ENCODE measurements around the gene LRRK1. TPM values are rescaled to one million over a fixed set of nuclear protein-coding genes. Genes with fewer than 3 reads are reported as not detected.

Gene LRRK1
- total RNA-seq, 1 donor from 2014 or later = 6.6 TPM

- Histone ChIP-seq H3K4me3 (ENCODE audit: low read depth, low read length) (peak overlapping the region; percentile 42), H3K27me3 (ENCODE audit: control insufficient read depth, insufficient read depth, low read length) (no peaks in the 10 kb centered on the region), H3K36me3 (ENCODE audit: control insufficient read depth, insufficient read depth, low read length) (peaks cover 3% of the 10 kb centered on the region)
- peak; percentile 99 for TF ChIP-seq CTCF (IDR thresholded peaks at IDR 0.05; ENCODE audit: insufficient read depth, low read length, poor library complexity, severe bottlenecking)
- DNase-seq (ENCODE audit: low read depth) = peak; percentile 56
These were observed 89.3 kb downstream of the LRRK1 start for GRCh38 chr15:101008158-101009139.

GRCh38 chr15:101009176-101009575 is 90.0 kb downstream of the LRRK1 start:
- TF ChIP-seq CTCF (IDR thresholded peaks at IDR 0.05; ENCODE audit: insufficient read depth, low read length, poor library complexity, severe bottlenecking) = no peak
- DNase-seq (ENCODE audit: low read depth) = no peak
- Histone ChIP-seq H3K4me3 (ENCODE audit: low read depth, low read length) (no peak overlapping the region), H3K27me3 (ENCODE audit: control insufficient read depth, insufficient read depth, low read length) (no peaks in the 10 kb centered on the region), H3K36me3 (ENCODE audit: control insufficient read depth, insufficient read depth, low read length) (peaks cover 3% of the 10 kb centered on the region)

GRCh38 chr15:101010781-101011180 is 91.6 kb downstream of the LRRK1 start:
- no peak for DNase-seq (ENCODE audit: low read depth)
- H3K27me3 ChIP-seq (ENCODE audit: control insufficient read depth, insufficient read depth, low read length) = no peaks in the 10 kb centered on the region
- peaks cover 4% of the 10 kb centered on the region for H3K36me3 ChIP-seq (ENCODE audit: control insufficient read depth, insufficient read depth, low read length)
- no peak overlapping the region for H3K4me3 ChIP-seq (ENCODE audit: low read depth, low read length)
- no peak for TF ChIP-seq CTCF (IDR thresholded peaks at IDR 0.05; ENCODE audit: insufficient read depth, low read length, poor library complexity, severe bottlenecking)

- Histone ChIP-seq H3K4me3 (ENCODE audit: low read depth, low read length) (no peak overlapping the region), H3K36me3 (ENCODE audit: control insufficient read depth, insufficient read depth, low read length) (peaks cover 4% of the 10 kb centered on the region), H3K27me3 (ENCODE audit: control insufficient read depth, insufficient read depth, low read length) (no peaks in the 10 kb centered on the region)
- TF ChIP-seq CTCF (IDR thresholded peaks at IDR 0.05; ENCODE audit: insufficient read depth, low read length, poor library complexity, severe bottlenecking) = no peak
- no peak for DNase-seq (ENCODE audit: low read depth)
These were observed 93.4 kb downstream of the LRRK1 start for GRCh38 chr15:101012326-101013200.

GRCh38 chr15:101013201-101013550 is 94.0 kb downstream of the LRRK1 start:
- H3K27me3 ChIP-seq (ENCODE audit: control insufficient read depth, insufficient read depth, low read length) = no peaks in the 10 kb centered on the region
- H3K4me3 ChIP-seq (ENCODE audit: low read depth, low read length) = no peak overlapping the region
- no peak for DNase-seq (ENCODE audit: low read depth)
- TF ChIP-seq CTCF (IDR thresholded peaks at IDR 0.05; ENCODE audit: insufficient read depth, low read length, poor library complexity, severe bottlenecking) = no peak
- H3K36me3 ChIP-seq (ENCODE audit: control insufficient read depth, insufficient read depth, low read length) = peaks cover 4% of the 10 kb centered on the region

All from kidney epithelial cell (primary cell).